GM15510 (cell line): ENCODE results near the gene ARFGAP1.

Experiments
- POLR2A ChIP-seq: IDR thresholded peaks from 3 replicates; pipeline ENCODE4 v1.6.1; 2011; ENCODE audit warnings: borderline replicate concordance; ENCODE audit not compliant: insufficient read length; ENCODE audit errors: extremely low read depth

ARFGAP1 gene

GRCh38 chr20:63249891-63250290 lies 22.7 kb upstream of the ARFGAP1 start:
- no peak for TF ChIP-seq POLR2A

- TF ChIP-seq POLR2A, result no peak
These were observed 20.3 kb upstream of the ARFGAP1 start for GRCh38 chr20:63252284-63252711.

DNA sequence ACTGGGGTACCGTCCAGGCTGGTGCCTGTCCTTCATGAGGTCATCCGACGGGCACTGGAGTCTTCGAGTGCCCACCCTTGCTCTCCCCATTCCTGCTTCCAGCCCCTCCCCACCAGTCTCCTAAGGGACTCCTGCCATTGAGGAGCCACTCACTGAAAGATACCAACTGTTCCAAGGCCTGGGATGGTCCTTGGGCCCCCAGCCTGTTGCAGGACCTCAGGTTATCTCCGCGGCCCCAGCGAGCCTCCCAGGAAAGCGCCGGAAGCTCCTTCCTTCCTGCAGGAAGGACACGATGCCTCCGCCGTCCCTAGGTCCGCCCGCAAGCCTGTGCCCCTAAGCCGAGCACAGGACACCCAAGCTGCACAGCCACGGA lies 19.6 kb upstream of the ARFGAP1 start:
- TF ChIP-seq POLR2A, result no peak

GRCh38 chr20:63253438-63254231 lies 19.0 kb upstream of the ARFGAP1 start:
- no peak for TF ChIP-seq POLR2A

DNA sequence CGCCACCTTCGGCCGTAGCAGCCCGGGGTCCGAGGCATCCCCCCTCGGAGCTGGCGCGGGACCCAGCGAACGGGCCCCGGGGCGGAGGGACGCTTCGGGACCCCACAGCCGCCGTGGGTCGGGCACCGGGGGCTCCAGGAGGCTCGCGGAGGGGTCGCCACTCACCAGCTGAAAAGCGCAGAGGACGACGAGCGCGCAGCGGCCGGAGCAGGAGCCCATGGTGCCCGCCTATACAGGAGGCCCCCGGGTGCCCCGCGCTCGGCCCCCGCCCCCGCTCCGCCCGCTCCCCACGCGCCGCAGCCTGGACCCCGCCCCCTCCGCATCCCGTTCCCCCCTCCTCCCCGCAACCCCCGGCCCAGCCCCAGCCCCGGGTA lies 18.4 kb upstream of the ARFGAP1 start, which contains the start of gene NKAIN4:
Gene NKAIN4, minus strand, starts transcription at position 232 of the 374 bp plus-strand sequence. Its CDS starts 13 bp downstream, at position 219.
- TF ChIP-seq POLR2A, result no peak

GRCh38 chr20:63254606-63255384 lies 17.8 kb upstream of the ARFGAP1 start:
- TF ChIP-seq POLR2A, result no peak

GRCh38 chr20:63255931-63256704 lies 16.5 kb upstream of the ARFGAP1 start:
- TF ChIP-seq POLR2A, result no peak

- no peak for TF ChIP-seq POLR2A
These were observed 15.7 kb upstream of the ARFGAP1 start for GRCh38 chr20:63256954-63257353.

GRCh38 chr20:63257629-63258028 lies 15.0 kb upstream of the ARFGAP1 start:
- TF ChIP-seq POLR2A, result no peak

DNA sequence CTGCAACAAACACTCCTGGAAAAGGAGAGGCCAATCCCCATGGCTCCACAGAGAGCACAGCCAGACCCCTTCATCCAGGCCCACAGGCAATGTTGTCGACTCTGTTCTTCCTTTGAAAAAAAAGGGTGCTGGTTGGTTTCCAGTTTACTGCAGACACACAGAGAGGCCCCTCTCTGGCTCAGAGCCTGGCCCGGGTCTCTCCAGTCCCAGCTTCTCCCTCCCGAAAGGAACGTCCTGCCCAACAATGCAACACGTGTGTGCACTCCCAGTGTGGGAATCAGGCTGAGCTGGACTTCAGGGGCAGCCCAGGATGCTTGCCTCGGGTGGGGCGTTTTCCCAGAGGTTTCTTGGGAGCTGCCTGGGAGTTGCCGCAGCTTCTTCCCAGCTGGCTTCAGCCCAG lies 13.8 kb upstream of the ARFGAP1 start:
- no peak for TF ChIP-seq POLR2A

- no peak for TF ChIP-seq POLR2A
These were observed 12.7 kb upstream of the ARFGAP1 start for GRCh38 chr20:63259734-63260460.

DNA sequence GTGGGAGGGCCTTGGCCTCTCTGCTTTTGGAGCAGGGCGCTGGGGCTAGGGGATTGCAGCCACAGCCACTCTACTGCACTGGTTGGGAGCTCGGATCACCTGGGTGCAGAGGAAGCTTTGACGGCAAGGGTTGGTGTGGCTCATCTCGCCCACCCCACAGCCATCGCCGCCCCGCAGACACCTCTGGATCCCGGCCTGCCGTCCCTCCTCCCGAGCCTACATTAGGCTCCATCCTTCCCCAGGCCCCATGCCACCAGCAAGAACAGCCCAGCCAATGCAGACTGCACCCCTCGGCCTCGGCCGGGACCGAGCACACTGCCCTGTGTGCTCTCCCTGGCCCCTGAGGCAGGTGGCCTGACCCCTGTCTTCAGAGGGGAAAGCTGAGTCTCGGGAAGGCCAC lies 12.1 kb upstream of the ARFGAP1 start:
- no peak for TF ChIP-seq POLR2A

DNA sequence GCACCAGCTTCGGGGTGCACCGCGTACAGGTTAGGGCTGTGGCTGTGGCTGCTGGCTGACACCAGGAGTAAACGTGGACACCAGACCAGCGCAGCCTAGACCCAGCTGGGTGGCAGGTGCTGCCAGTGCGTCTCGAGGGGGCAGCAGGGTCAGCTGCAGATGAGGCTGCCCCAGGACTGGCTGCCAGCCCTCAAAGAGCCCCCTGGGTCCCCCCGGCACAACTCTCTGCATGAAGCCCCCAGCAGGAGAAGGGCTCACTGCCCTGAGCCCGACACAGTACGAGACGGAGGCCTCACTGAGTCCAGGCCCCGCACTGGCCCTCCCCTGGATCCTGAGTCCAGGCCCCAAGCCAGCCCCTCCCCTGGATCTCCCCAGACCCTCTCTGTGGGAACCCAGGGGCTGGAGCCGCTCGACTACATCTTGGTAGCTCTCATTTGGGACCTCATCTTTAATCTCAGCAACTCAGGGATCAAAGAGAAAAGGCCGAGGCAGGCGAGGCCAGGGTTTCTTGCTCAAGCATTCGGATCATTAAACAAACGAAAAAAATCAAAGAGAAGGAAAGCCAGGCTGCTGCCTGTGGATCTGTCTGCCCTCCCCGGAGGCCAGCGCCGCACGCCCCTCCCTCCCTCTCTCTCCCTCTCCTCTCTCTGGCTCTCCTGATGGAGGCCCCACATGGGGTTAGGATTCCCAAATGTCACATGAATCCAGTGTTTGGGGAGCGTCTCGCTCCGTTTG lies 11.4 kb upstream of the ARFGAP1 start:
- TF ChIP-seq POLR2A, result no peak
